Ovary (tissue), 9 donors: Measurements from ENCODE around the gene BHLHE23. TPM values are rescaled to one million over a fixed set of nuclear protein-coding genes. Genes with fewer than 3 reads are reported as not detected.

ENCODE experiments used
- DNase-seq, 5 donors: peaks; one replicate each; pipeline ENCODE4 v3.0.0-alpha.2; 2019 to 2020
- H3K27ac ChIP-seq, 2 donors: fragments of 200-600 bp; one replicate each; pipeline versions ENCODE4 v1.5.1 to v1.8.0; 2019 to 2022
- H3K27me3 ChIP-seq: fragments of 200-600 bp; one replicate; pipeline ENCODE4 v1.8.0; 2022
- H3K36me3 ChIP-seq: fragments of 200-600 bp; sonication (generic); one replicate; pipeline ENCODE4 v1.5.1; 2019
- H3K4me1 ChIP-seq: one replicate; pipeline ENCODE4 v1.8.1; 2013; ENCODE audit warnings: mild to moderate bottlenecking, moderate library complexity; ENCODE audit not compliant: insufficient read depth
- H3K4me3 ChIP-seq: fragments of 200-600 bp; sonication (generic); one replicate; pipeline ENCODE4 v1.5.1; 2017
- H3K9me3 ChIP-seq, 2 donors: fragments of 200-600 bp in 1 of 2; sonication (generic) in 1 of 2; one replicate each; pipeline versions ENCODE4 v1.5.1 to v1.8.1; 2013 to 2019; ENCODE audit warnings: mild to moderate bottlenecking in 1 of 2, moderate library complexity in 1 of 2
- EP300 ChIP-seq: sonication (generic); formaldehyde crosslinking; IDR thresholded peaks from one replicate; pipeline ENCODE4 v1.6.1; 2017; ENCODE audit warnings: antibody characterized with exemption
- POLR2A ChIP-seq: fragments of 450-650 bp; IDR thresholded peaks from one replicate; pipeline ENCODE4 v1.6.1; 2017; ENCODE audit warnings: antibody characterized with exemption, mild to moderate bottlenecking, moderate library complexity
- WGBS, 3 donors: extraction: QIAGEN DNeasy Blood & Tissue Kit in 1 of 3; methylation state at CpG; one replicate each; pipeline versions ENCODE4 v1.1.5 to v1.1.7; 2013 to 2017; 5-methylcytosine and 5-hydroxymethylcytosine counted together
- intact Hi-C, 4 donors: fragments of 100-400 bp; cut with DNase I; formaldehyde crosslinking; loops; one replicate each; pipeline versions ENCODE4 v1.11.0 to v1.15.1; 2022 to 2023
- polyA plus RNA-seq, 2 donors: library from polyadenylated mRNA; stranded (reverse); fragments of 200-250 nt in 1 of 2; fragments of 350-450 nt in 1 of 2; fragmentation: Illumina TruSeq in 1 of 2; extraction: RNeasy Lipid Tissue Mini Kit (QIAGEN cat#74804) in 1 of 2; gene quantifications; one replicate each; pipeline ENCODE4 v1.2.3, GENCODE V29; 2013 to 2014
- total RNA-seq, 7 donors: library from RNA; depleted of rRNA in 2 of 7; stranded (reverse); fragments of >200 nt in 2 of 7; fragmentation: NEBNext Ultra II Directional in 3 of 7; extraction: Animal tissue kit (Norgen Biotek cat#: 25700) in 3 of 7; gene quantifications; one replicate each; pipeline versions ENCODE4 v1.1.0 to v1.2.4, GENCODE V29; 2016 to 2023
- TF ChIP-seq, protein P1 (sequence below), 3 donors: fragments of 450-650 bp in 2 of 3; fragments of 200-600 bp in 1 of 3; IDR thresholded peaks; one replicate each; pipeline versions ENCODE4 v1.5.1 to v1.8.0; 2016 to 2022; ENCODE audit warnings: antibody characterized with exemption in 3 of 3, mild to moderate bottlenecking in 1 of 3
- donor health status: DM: no; HTN: no; CAD: no; lungs with moderate emphysema.
- donor health status: DM: no; HTN: no; CAD: no.
- donor health status: Bipolar disorder and iron deficiency.
- donor health status: DM: yes; HTN: yes; CAD: no.
- donor health status: DM: no; HTN: no; CAD: no.
- donor health status: DM: yes; HTN: yes; CAD: no.

Gene BHLHE23
- total and polyA plus RNA-seq, 9 donors: not detected

DNA sequence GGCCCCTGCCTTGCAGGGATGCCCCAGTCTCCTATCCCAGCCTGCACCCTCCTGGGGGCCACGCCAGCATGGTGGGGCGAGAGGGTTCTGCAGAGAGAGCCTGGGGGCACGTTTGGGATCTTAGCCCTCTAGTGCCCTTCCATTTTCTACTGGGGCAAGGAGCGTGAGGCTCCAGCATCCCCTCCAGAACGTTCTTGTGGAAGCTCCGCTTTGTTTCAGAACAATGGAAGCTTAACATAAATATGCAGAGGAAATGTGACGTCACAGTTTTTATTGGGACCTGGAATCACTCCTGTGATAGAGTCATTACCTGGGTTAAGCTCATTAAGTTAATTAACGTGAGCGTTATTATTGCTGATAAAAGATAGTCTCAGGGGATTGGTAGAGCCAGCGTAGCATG, 19.6 kb downstream of the BHLHE23 start:
- DNase-seq: no peak
- intact Hi-C loops: no loop called here
- Histone ChIP-seq H3K36me3 (no peaks in the 10 kb centered on the region), H3K27me3 (no peaks in the 10 kb centered on the region), H3K4me1 (no peaks in the 10 kb centered on the region), H3K4me3 (no peak overlapping the region), H3K9me3 (no peaks in the 10 kb centered on the region), H3K27ac (no peak overlapping the region)
- TF ChIP-seq EP300: no peak
- 39 to 52% (median 46%) methylated on average over 10 of the region's 10 CpGs for WGBS, 3 donors

DNA sequence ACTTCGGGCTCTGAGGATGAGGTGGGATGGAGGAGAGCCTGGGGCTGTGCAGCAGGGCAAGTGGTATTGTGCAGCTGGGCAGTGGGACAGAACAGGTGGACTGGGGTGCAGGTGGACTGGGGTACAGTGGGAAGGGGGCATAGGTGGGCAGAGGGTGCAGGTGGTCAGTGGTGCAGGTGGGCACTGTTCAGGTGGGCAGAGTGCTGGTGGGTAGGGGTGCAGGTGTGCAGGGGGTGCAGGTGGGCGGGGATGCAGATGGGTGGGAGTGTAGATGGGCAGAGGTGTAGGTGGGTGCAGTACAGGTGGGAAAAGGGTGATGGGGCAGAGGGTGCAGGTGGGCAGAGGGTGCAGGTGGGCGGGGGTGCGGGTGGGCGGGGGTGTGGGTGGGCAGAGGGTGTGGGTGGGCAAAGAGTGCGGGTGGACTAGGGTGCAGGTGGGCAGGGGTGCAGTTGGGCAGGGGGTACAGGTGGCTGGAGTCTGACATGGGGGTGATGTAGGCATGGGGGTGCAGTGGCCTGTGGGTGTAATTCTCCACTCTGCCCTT, 20.4 kb downstream of the BHLHE23 start:
- no peaks in the 10 kb centered on the region for H3K9me3 ChIP-seq
- H3K27me3 ChIP-seq: no peaks in the 10 kb centered on the region
- no peak overlapping the region for H3K4me3 ChIP-seq
- DNase-seq: no peak
- H3K36me3 ChIP-seq: no peaks in the 10 kb centered on the region
- H3K4me1 ChIP-seq: no peaks in the 10 kb centered on the region
- WGBS, 3 donors: 68 to 75% (median 73%) methylated on average over 6 of the region's 6 CpGs
- TF ChIP-seq POLR2A: no peak
- TF ChIP-seq, protein P1, sequence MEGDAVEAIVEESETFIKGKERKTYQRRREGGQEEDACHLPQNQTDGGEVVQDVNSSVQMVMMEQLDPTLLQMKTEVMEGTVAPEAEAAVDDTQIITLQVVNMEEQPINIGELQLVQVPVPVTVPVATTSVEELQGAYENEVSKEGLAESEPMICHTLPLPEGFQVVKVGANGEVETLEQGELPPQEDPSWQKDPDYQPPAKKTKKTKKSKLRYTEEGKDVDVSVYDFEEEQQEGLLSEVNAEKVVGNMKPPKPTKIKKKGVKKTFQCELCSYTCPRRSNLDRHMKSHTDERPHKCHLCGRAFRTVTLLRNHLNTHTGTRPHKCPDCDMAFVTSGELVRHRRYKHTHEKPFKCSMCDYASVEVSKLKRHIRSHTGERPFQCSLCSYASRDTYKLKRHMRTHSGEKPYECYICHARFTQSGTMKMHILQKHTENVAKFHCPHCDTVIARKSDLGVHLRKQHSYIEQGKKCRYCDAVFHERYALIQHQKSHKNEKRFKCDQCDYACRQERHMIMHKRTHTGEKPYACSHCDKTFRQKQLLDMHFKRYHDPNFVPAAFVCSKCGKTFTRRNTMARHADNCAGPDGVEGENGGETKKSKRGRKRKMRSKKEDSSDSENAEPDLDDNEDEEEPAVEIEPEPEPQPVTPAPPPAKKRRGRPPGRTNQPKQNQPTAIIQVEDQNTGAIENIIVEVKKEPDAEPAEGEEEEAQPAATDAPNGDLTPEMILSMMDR (IDR thresholded peaks at IDR 0.05): no peak
- TF ChIP-seq EP300: no peak
- intact Hi-C loops: no loop called here
- no peak overlapping the region for H3K27ac ChIP-seq

GRCh38 chr20:62985444-62985778, 21.4 kb downstream of the BHLHE23 start:
- intact Hi-C loops: no loop called here
- Histone ChIP-seq H3K4me3 (no peak overlapping the region), H3K27ac (no peak overlapping the region), H3K27me3 (no peaks in the 10 kb centered on the region), H3K9me3 (no peaks in the 10 kb centered on the region), H3K36me3 (no peaks in the 10 kb centered on the region), H3K4me1 (no peaks in the 10 kb centered on the region)
- no peak for DNase-seq
- TF ChIP-seq EP300 (no peak), POLR2A (no peak)
- TF ChIP-seq, protein P1 (IDR thresholded peaks at IDR 0.05): no peak
- WGBS, 3 donors: 45 to 53% (median 45%) methylated on average over 13 to 14 of the region's 14 CpGs

DNA sequence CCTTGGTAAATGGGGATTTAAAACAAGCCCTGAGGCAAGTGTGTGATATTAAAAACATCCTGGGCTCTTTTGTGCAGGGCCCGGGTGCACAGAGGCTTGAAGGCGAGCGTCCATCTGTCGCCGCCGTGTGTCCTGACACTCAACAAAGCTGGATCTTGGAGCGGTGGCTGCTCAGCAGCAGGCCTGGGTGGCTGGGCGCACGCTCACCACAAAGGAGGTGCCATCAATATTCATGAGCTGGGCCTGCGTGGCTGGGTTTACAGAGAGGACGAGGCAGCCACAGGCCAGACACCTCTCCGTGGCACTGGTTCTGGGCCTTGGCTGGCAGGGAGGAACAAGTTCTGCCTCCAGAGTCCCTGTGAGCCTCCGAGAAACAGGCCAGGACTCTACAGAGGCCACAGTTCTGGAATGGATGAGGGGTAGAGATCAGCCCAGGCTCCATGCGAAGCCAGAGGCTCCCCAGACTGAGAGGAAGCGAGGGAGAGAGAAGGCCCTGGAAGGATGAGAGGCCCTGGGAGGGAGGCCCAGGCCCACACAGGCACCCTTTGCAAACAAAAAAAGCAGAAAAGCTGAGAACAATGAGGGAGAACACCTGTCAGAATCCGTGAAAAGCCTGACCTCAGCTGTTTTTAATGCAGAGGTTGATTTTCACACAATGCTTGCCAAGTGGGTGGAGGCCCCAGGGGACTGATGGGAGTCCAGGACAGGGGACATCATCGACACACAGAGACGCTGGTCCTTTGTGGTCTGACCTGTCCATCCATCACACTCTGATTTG, 21.9 kb downstream of the BHLHE23 start:
- Histone ChIP-seq H3K27me3 (no peaks in the 10 kb centered on the region), H3K27ac (no peak overlapping the region), H3K4me1 (no peaks in the 10 kb centered on the region), H3K4me3 (no peak overlapping the region), H3K9me3 (no peaks in the 10 kb centered on the region), H3K36me3 (no peaks in the 10 kb centered on the region)
- 76 to 83% (median 82%) methylated on average over 18 of the region's 18 CpGs for WGBS, 3 donors
- intact Hi-C loops: no loop called here
- no peak for DNase-seq
- TF ChIP-seq POLR2A (no peak), EP300 (no peak)
- TF ChIP-seq, protein P1 (IDR thresholded peaks at IDR 0.05): no peak

GRCh38 chr20:62983210-62983609, 23.6 kb downstream of the BHLHE23 start:
- H3K27me3 ChIP-seq: no peaks in the 10 kb centered on the region
- 77 to 85% (median 79%) methylated on average over 6 of the region's 6 CpGs for WGBS, 3 donors
- TF ChIP-seq EP300 (no peak), POLR2A (no peak)
- TF ChIP-seq, protein P1 (IDR thresholded peaks at IDR 0.05): no peak

More at GRCh38 chr20:62983210-62983609, 23.6 kb downstream of the BHLHE23 start:
- Histone ChIP-seq H3K9me3 (no peaks in the 10 kb centered on the region), H3K4me3 (no peak overlapping the region), H3K27ac (no peak overlapping the region), H3K36me3 (no peaks in the 10 kb centered on the region), H3K4me1 (no peaks in the 10 kb centered on the region)
- intact Hi-C loops: no loop called here
- DNase-seq: no peak
